RWPE2 (cell line): Measurements from ENCODE around the gene HOXA7.
A peak's percentile ranks its signal among the peaks of the same experiment; 100 is the strongest.

Experiments used
- ATAC-seq: fragments of 200-7000 bp; cut with Tn5 transposase; 3 replicates; pipeline ENCODE4 v1.9.1; 2021; ENCODE audit warnings: low read depth
- DNase-seq: peaks from one replicate; pipeline ENCODE4 v3.0.0-alpha.2; 2020; ENCODE audit warnings: low spot score
- H3K27ac ChIP-seq: fragments of 450-650 bp; 2 replicates; pipeline ENCODE4 v1.5.1; 2017; ENCODE audit warnings: mild to moderate bottlenecking; ENCODE audit not compliant: poor library complexity, severe bottlenecking
- H3K27me3 ChIP-seq: fragments of 250-450 bp; sonication (Bioruptor Pico); 2 replicates; pipeline ENCODE4 v1.5.1; 2021; ENCODE audit warnings: mild to moderate bottlenecking, moderate library complexity; ENCODE audit not compliant: insufficient read depth, poor library complexity, severe bottlenecking
- H3K36me3 ChIP-seq: fragments of 250-450 bp; sonication (Bioruptor Pico); 2 replicates; pipeline ENCODE4 v1.5.1; 2020; ENCODE audit warnings: low read depth, mild to moderate bottlenecking, moderate library complexity
- H3K4me1 ChIP-seq: fragments of 250-450 bp; sonication (Bioruptor Pico); 2 replicates; pipeline ENCODE4 v1.5.1; 2021; ENCODE audit warnings: mild to moderate bottlenecking, moderate library complexity; ENCODE audit not compliant: insufficient read depth, poor library complexity, severe bottlenecking
- H3K4me3 ChIP-seq: fragments of 250-450 bp; sonication (Bioruptor Pico); 2 replicates; pipeline ENCODE4 v1.5.1; 2021; ENCODE audit warnings: mild to moderate bottlenecking, moderate library complexity; ENCODE audit not compliant: severe bottlenecking
- H3K9me3 ChIP-seq: fragments of 250-450 bp; sonication (Bioruptor Pico); 2 replicates; pipeline ENCODE4 v1.5.1; 2021; ENCODE audit warnings: mild to moderate bottlenecking, moderate library complexity; ENCODE audit not compliant: severe bottlenecking
- CTCF ChIP-seq: fragments of 450-650 bp; IDR thresholded peaks from one replicate; pipeline ENCODE4 v1.5.1; 2017; ENCODE audit warnings: mild to moderate bottlenecking, moderate library complexity; ENCODE audit not compliant: poor library complexity, severe bottlenecking

HOXA7 gene

GRCh38 chr7:27123477-27124053 is 32.9 kb downstream of the HOXA7 start:
- Histone ChIP-seq H3K4me3 (no peak overlapping the region), H3K27ac (no peak overlapping the region), H3K4me1 (no peaks in the 10 kb centered on the region), H3K9me3 (no peaks in the 10 kb centered on the region), H3K27me3 (no peaks in the 10 kb centered on the region), H3K36me3 (no peaks in the 10 kb centered on the region)
- ATAC-seq = no peak
- TF ChIP-seq CTCF = no peak
- peak; percentile 45 for DNase-seq

- no peak overlapping the region for H3K27ac ChIP-seq
- no peaks in the 10 kb centered on the region for H3K4me1 ChIP-seq
- DNase-seq (peak; percentile 47), ATAC-seq (no peak)
- H3K9me3 ChIP-seq = no peaks in the 10 kb centered on the region
- H3K27me3 ChIP-seq = no peaks in the 10 kb centered on the region
- no peaks in the 10 kb centered on the region for H3K36me3 ChIP-seq
- TF ChIP-seq CTCF = no peak
- no peak overlapping the region for H3K4me3 ChIP-seq
These were observed 33.4 kb downstream of the HOXA7 start for GRCh38 chr7:27123007-27123476.

GRCh38 chr7:27122077-27122910 is 34.2 kb downstream of the HOXA7 start:
- no peaks in the 10 kb centered on the region for H3K27me3 ChIP-seq
- no peak overlapping the region for H3K4me3 ChIP-seq
- no peak for TF ChIP-seq CTCF
- DNase-seq = peak; percentile 33
- H3K36me3 ChIP-seq = no peaks in the 10 kb centered on the region
- no peak for ATAC-seq
- H3K27ac ChIP-seq = no peak overlapping the region
- H3K4me1 ChIP-seq = no peaks in the 10 kb centered on the region
- H3K9me3 ChIP-seq = no peaks in the 10 kb centered on the region

- no peak for ATAC-seq
- H3K27ac ChIP-seq = no peak overlapping the region
- no peaks in the 10 kb centered on the region for H3K27me3 ChIP-seq
- no peak for DNase-seq
- TF ChIP-seq CTCF = no peak
- no peaks in the 10 kb centered on the region for H3K4me1 ChIP-seq
- no peaks in the 10 kb centered on the region for H3K36me3 ChIP-seq
- H3K9me3 ChIP-seq = no peaks in the 10 kb centered on the region
- no peak overlapping the region for H3K4me3 ChIP-seq
These were observed 34.8 kb downstream of the HOXA7 start for GRCh38 chr7:27121684-27122076.

GRCh38 chr7:27119412-27119911 is 37.0 kb downstream of the HOXA7 start:
- ATAC-seq (no peak), DNase-seq (no peak)
- H3K9me3 ChIP-seq = no peaks in the 10 kb centered on the region
- H3K4me1 ChIP-seq = peaks cover 6% of the 10 kb centered on the region
- H3K27ac ChIP-seq = no peak overlapping the region
- no peak for TF ChIP-seq CTCF
- H3K4me3 ChIP-seq = no peak overlapping the region
- H3K27me3 ChIP-seq = no peaks in the 10 kb centered on the region
- no peaks in the 10 kb centered on the region; the same call in 1 of the 2 replicates for H3K36me3 ChIP-seq
